HepG2 (cell line): ENCODE data around the gene SUCLG2. TPM values are rescaled to one million over a fixed set of nuclear protein-coding genes. Genes with fewer than 3 reads are reported as not detected.
A peak's percentile ranks its signal among the peaks of the same experiment; 100 is the strongest.

Experiments used
- AGO2 ChIP-seq: fragments of 200-400 bp; formaldehyde crosslinking; optimal IDR thresholded peaks from 2 replicates; pipeline ENCODE3; 2017; ENCODE audit warnings: mild to moderate bottlenecking, low read depth, low read length, moderate library complexity
- AHR ChIP-seq: IDR thresholded peaks from 2 replicates; pipeline ENCODE4 v1.6.1; 2018; ENCODE audit warnings: missing genetic modification reagents, missing compliant biosample characterization
- CC2D1A ChIP-seq: sonication (generic); formaldehyde crosslinking; IDR thresholded peaks from 2 replicates; pipeline ENCODE4 v1.8.1; 2023; ENCODE audit warnings: mild to moderate bottlenecking, missing genetic modification reagents
- EED ChIP-seq: sonication (generic); formaldehyde crosslinking; IDR thresholded peaks from 2 replicates; pipeline ENCODE4 v1.5.0; 2020; ENCODE audit warnings: mild to moderate bottlenecking, missing genetic modification reagents
- ERF ChIP-seq: IDR thresholded peaks from 2 replicates; pipeline ENCODE4 v1.6.1; 2018; ENCODE audit warnings: missing biosample characterization, missing genetic modification reagents
- KDM1A ChIP-seq: IDR thresholded peaks from 2 replicates; pipeline ENCODE4 v1.6.1; 2016; ENCODE audit warnings: missing compliant biosample characterization
- MYC ChIP-seq: sonication (generic); formaldehyde crosslinking; IDR thresholded peaks from 2 replicates; pipeline ENCODE4 v1.9.0; 2021; ENCODE audit warnings: missing genetic modification reagents, borderline replicate concordance
- PITX1 ChIP-seq: sonication (generic); formaldehyde crosslinking; IDR thresholded peaks from 2 replicates; pipeline ENCODE4 v1.5.1; 2020; ENCODE audit warnings: mild to moderate bottlenecking, missing genetic modification reagents
- RFXAP ChIP-seq: sonication (generic); formaldehyde crosslinking; IDR thresholded peaks from 2 replicates; pipeline ENCODE4 v1.4.0; 2020; ENCODE audit warnings: missing genetic modification reagents, borderline replicate concordance
- SOX6 ChIP-seq, 2 experiments: fragments of 450-650 bp in 1 of 2; sonication (generic) in 1 of 2; formaldehyde crosslinking in 1 of 2; IDR thresholded peaks; 2 replicates each; pipeline versions ENCODE4 v1.4.0 to v1.6.1; 2017 to 2020; ENCODE audit warnings: antibody characterized with exemption in 1 of 2, mild to moderate bottlenecking in 1 of 2, missing genetic modification reagents in 1 of 2
- TCF7 ChIP-seq: sonication (generic); IDR thresholded peaks from 2 replicates; pipeline ENCODE4 v1.6.1; 2016; ENCODE audit warnings: antibody characterized with exemption, low read depth
- ZBTB3 ChIP-seq: sonication (generic); formaldehyde crosslinking; IDR thresholded peaks from 2 replicates; pipeline ENCODE4 v1.4.0; 2020; ENCODE audit warnings: low read depth, mild to moderate bottlenecking, moderate library complexity, missing genetic modification reagents, borderline replicate concordance
- ZFX ChIP-seq: sonication (generic); formaldehyde crosslinking; IDR thresholded peaks from 2 replicates; pipeline ENCODE4 v1.4.0; 2020; ENCODE audit warnings: mild to moderate bottlenecking, low read depth, missing genetic modification reagents, moderate library complexity
- ZKSCAN5 ChIP-seq: sonication (generic); formaldehyde crosslinking; IDR thresholded peaks from 2 replicates; pipeline ENCODE4 v1.5.1; 2020; ENCODE audit warnings: mild to moderate bottlenecking, missing genetic modification reagents
- ZNF143 ChIP-seq: sonication (generic); formaldehyde crosslinking; IDR thresholded peaks from 2 replicates; pipeline ENCODE4 v1.4.0; 2020; ENCODE audit warnings: missing genetic modification reagents
- ZNF598 ChIP-seq: sonication (generic); formaldehyde crosslinking; IDR thresholded peaks from 2 replicates; pipeline ENCODE4 v1.5.1; 2020; ENCODE audit warnings: mild to moderate bottlenecking, missing genetic modification reagents, borderline replicate concordance
- ZNF672 ChIP-seq: sonication (generic); formaldehyde crosslinking; IDR thresholded peaks from 2 replicates; pipeline ENCODE4 v1.8.1; 2022; ENCODE audit warnings: missing genetic modification reagents
- ZNF709 ChIP-seq: sonication (generic); formaldehyde crosslinking; IDR thresholded peaks from 2 replicates; pipeline ENCODE4 v1.5.0; 2020; ENCODE audit warnings: mild to moderate bottlenecking, missing genetic modification reagents
- ZSCAN31 ChIP-seq: sonication (generic); formaldehyde crosslinking; IDR thresholded peaks from 2 replicates; pipeline ENCODE4 v1.5.0; 2020; ENCODE audit warnings: low read depth, mild to moderate bottlenecking, missing genetic modification reagents
- polyA plus RNA-seq, 8 experiments: library from polyadenylated mRNA; depleted of rRNA in 3 of 8; stranded (reverse) in 7 of 8; unstranded in 1 of 8; fragments of >200 nt; fragmentation: Illumina TruSeq in 4 of 8; extraction: Trizol in 4 of 8; gene quantifications; 2 replicates each; pipeline versions ENCODE4 v1.2.1 to v1.2.3, GENCODE V29; 2011 to 2016; ENCODE audit warnings: low read depth in 4 of 8, missing spikeins in 1 of 8, mixed read lengths in 1 of 8; ENCODE audit not compliant: insufficient read depth in 1 of 8
- total RNA-seq, 5 experiments: library from RNA; depleted of rRNA; stranded (reverse); fragments of >200 nt; fragmentation: Illumina TruSeq; extraction: Trizol; gene quantifications; 2 replicates each; pipeline ENCODE4 v1.2.3, GENCODE V29; 2016; ENCODE audit warnings: low read depth in 1 of 5
- TF ChIP-seq, protein P1 (sequence below): sonication (generic); formaldehyde crosslinking; IDR thresholded peaks from one replicate; pipeline ENCODE4 v1.5.1; 2020; ENCODE audit warnings: mild to moderate bottlenecking, missing genetic modification reagents; ENCODE audit errors: not compliant biosample characterization
- TF ChIP-seq, protein P2 (sequence below): sonication (generic); formaldehyde crosslinking; IDR thresholded peaks from 2 replicates; pipeline ENCODE4 v1.5.1; 2020; ENCODE audit warnings: mild to moderate bottlenecking, missing genetic modification reagents, moderate library complexity

Gene SUCLG2
- total and polyA plus RNA-seq, 2 of the 13 experiments (the other 11 are each of a cell fraction or from before 2014, with no cell fraction given) = 21.4 to 64.9 TPM

DNA sequence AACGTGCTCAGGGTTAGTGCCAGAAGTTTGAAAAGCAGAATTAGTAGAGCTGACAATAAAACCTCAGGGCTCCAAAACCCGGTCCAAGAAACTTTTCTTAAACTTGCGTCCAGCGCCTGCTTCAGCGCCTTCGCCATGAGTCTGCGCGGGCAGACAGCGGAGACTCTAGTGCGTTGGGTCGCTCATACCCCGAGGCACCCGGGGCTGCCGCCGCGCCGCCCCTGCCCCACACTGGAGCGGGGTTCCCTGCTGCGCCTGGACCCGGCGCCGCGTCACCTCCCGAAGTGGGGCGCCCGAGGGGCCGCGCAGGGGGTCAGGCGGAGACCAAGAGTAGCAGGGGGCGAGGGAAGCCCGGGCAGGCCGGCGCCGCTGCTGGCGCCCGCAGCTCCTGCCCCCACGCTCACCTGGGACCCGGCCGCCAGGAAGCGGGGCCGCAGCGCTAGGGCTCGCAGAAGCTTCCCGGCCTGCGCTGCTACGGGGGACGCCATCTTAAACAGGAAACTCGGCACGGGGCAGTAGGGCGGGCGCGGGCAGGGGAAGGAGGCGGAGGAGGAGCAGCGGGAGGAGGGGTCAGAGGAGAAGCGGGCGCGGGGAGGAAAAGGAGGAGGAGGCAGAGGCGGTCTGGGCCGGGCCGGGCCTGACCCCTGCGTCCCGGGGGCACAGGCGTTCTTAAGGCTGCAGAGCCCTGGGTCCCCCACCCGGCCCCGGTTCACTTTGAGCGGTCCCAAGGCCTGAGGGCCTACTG lies at the start of gene SUCLG2 (continued):
- TF ChIP-seq ZNF672 (CRISPR knock-in tag) (no peak), MYC (CRISPR knock-in tag) (no peak; the same call in 1 of the 2 replicates), ZNF709 (CRISPR knock-in tag) (peak; percentile 82; the same call in 1 of the 2 replicates), ZBTB3 (no peak), AGO2 (peak; percentile 90), ZKSCAN5 (CRISPR knock-in tag) (no peak), KDM1A (CRISPR knock-in tag) (no peak), ZNF143 (CRISPR knock-in tag) (no peak), ZSCAN31 (CRISPR knock-in tag) (no peak; the same call in 1 of the 2 replicates), ZNF598 (CRISPR knock-in tag) (0 out of 2 replicates have a peak, but pooled peaks have one; percentile 41), ZFX (CRISPR knock-in tag) (peak; percentile 92; the same call in 1 of the 2 replicates), TCF7 (no peak), CC2D1A (CRISPR knock-in tag) (no peak), ERF (no peak), AHR (CRISPR knock-in tag) (no peak), SOX6 (IDR thresholded peaks at IDR 0.05) (no peak), SOX6 (CRISPR knock-in tag; IDR thresholded peaks at IDR 0.05) (no peak; the same call in 1 of the 2 replicates), RFXAP (CRISPR knock-in tag) (no peak), PITX1 (CRISPR knock-in tag) (no peak), EED (CRISPR knock-in tag) (no peak)
- TF ChIP-seq, protein P1, sequence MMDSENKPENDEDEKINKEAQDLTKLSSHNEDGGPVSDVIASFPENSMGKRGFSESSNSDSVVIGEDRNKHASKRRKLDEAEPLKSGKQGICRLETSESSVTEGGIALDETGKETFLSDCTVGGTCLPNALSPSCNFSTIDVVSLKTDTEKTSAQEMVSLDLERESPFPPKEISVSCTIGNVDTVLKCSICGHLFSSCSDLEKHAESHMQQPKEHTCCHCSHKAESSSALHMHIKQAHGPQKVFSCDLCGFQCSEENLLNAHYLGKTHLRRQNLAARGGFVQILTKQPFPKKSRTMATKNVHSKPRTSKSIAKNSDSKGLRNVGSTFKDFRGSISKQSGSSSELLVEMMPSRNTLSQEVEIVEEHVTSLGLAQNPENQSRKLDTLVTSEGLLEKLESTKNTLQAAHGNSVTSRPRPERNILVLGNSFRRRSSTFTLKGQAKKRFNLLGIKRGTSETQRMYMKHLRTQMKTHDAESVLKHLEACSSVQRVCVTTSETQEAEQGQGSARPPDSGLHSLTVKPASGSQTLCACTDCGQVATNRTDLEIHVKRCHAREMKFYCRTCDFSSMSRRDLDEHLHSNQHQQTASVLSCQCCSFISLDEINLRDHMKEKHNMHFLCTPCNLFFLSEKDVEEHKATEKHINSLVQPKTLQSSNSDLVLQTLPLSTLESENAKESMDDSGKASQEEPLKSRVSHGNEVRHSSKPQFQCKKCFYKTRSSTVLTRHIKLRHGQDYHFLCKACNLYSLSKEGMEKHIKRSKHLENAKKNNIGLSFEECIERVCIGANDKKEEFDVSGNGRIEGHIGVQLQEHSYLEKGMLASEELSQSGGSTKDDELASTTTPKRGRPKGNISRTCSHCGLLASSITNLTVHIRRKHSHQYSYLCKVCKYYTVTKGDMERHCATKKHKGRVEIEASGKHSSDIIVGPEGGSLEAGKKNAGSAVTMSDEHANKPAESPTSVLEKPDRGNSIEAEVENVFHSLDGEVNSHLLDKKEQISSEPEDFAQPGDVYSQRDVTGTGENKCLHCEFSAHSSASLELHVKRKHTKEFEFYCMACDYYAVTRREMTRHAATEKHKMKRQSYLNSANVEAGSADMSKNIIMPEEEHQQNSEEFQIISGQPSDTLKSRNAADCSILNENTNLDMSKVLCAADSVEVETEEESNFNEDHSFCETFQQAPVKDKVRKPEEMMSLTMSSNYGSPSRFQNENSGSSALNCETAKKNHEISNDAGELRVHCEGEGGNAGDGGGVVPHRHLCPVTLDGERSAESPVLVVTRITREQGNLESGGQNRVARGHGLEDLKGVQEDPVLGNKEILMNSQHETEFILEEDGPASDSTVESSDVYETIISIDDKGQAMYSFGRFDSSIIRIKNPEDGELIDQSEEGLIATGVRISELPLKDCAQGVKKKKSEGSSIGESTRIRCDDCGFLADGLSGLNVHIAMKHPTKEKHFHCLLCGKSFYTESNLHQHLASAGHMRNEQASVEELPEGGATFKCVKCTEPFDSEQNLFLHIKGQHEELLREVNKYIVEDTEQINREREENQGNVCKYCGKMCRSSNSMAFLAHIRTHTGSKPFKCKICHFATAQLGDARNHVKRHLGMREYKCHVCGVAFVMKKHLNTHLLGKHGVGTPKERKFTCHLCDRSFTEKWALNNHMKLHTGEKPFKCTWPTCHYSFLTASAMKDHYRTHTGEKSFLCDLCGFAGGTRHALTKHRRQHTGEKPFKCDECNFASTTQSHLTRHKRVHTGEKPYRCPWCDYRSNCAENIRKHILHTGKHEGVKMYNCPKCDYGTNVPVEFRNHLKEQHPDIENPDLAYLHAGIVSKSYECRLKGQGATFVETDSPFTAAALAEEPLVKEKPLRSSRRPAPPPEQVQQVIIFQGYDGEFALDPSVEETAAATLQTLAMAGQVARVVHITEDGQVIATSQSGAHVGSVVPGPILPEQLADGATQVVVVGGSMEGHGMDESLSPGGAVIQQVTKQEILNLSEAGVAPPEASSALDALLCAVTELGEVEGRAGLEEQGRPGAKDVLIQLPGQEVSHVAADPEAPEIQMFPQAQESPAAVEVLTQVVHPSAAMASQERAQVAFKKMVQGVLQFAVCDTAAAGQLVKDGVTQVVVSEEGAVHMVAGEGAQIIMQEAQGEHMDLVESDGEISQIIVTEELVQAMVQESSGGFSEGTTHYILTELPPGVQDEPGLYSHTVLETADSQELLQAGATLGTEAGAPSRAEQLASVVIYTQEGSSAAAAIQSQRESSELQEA (CRISPR knock-in tag) = no peak
- TF ChIP-seq, protein P2, sequence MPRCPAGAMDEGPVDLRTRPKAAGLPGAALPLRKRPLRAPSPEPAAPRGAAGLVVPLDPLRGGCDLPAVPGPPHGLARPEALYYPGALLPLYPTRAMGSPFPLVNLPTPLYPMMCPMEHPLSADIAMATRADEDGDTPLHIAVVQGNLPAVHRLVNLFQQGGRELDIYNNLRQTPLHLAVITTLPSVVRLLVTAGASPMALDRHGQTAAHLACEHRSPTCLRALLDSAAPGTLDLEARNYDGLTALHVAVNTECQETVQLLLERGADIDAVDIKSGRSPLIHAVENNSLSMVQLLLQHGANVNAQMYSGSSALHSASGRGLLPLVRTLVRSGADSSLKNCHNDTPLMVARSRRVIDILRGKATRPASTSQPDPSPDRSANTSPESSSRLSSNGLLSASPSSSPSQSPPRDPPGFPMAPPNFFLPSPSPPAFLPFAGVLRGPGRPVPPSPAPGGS = peak; percentile 87
